Parathyroid adenoma (tissue), 2 donors: ENCODE data around the gene TPD52L1.

Experiments used
- H2AFZ ChIP-seq: fragments of 300-600 bp; sonication (generic); one replicate; pipeline ENCODE4 v1.7.0; 2017; ENCODE audit warnings: antibody characterized with exemption, mild to moderate bottlenecking
- H3K27ac ChIP-seq: fragments of 300-600 bp; sonication (generic); one replicate; pipeline ENCODE4 v1.7.0; 2017
- H3K27me3 ChIP-seq: fragments of 300-600 bp; sonication (generic); one replicate; pipeline ENCODE4 v1.7.0; 2017; ENCODE audit warnings: low read length; ENCODE audit not compliant: control insufficient read depth, insufficient read depth
- H3K36me3 ChIP-seq: fragments of 300-600 bp; sonication (generic); one replicate; pipeline ENCODE4 v1.7.0; 2017; ENCODE audit warnings: low read length; ENCODE audit not compliant: control insufficient read depth, insufficient read depth
- H3K4me1 ChIP-seq: fragments of 300-600 bp; sonication (generic); one replicate; pipeline ENCODE4 v1.7.0; 2017; ENCODE audit warnings: control low read depth
- H3K4me2 ChIP-seq: fragments of 300-600 bp; sonication (generic); one replicate; pipeline ENCODE4 v1.7.0; 2017; ENCODE audit warnings: low read length
- H3K4me3 ChIP-seq: fragments of 300-600 bp; sonication (generic); one replicate; pipeline ENCODE4 v1.7.0; 2017; ENCODE audit warnings: low read depth, low read length
- H3K79me2 ChIP-seq: fragments of 300-600 bp; sonication (generic); one replicate; pipeline ENCODE4 v1.7.0; 2017; ENCODE audit warnings: control low read depth
- H3K9ac ChIP-seq: fragments of 300-600 bp; sonication (generic); one replicate; pipeline ENCODE4 v1.7.0; 2017; ENCODE audit warnings: mild to moderate bottlenecking
- H3K9me3 ChIP-seq: fragments of 300-600 bp; sonication (generic); one replicate; pipeline ENCODE4 v1.7.0; 2017; ENCODE audit warnings: low read length; ENCODE audit not compliant: control insufficient read depth
- TF ChIP-seq, protein P1 (sequence below): fragments of 300-600 bp; sonication (generic); IDR thresholded peaks from one replicate; pipeline ENCODE4 v1.7.0; 2017; ENCODE audit warnings: antibody characterized with exemption, mild to moderate bottlenecking
- donor health status: primary hyperparathyroidism.

TPD52L1 gene

GRCh38 chr6:125153391-125154117 lies at the start of gene TPD52L1:
TSS of gene TPD52L1 (plus strand) at chr6:125153773. CDS start at chr6:125153952, 179 bp downstream.
- Histone ChIP-seq H3K9ac (peak within 1 kb of the TSS; percentile 24), H3K4me3 (peak within 1 kb of the TSS; percentile 76), H3K9me3 (no peaks in the 10 kb centered on the region), H3K36me3 (no peaks in the 10 kb centered on the region), H2AFZ (peak within 1 kb of the TSS; percentile 94), H3K27me3 (no peaks in the 10 kb centered on the region), H3K79me2 (no peaks in the 10 kb centered on the region), H3K27ac (peak within 1 kb of the TSS; percentile 80), H3K4me1 (peaks cover 4% of the 10 kb centered on the region), H3K4me2 (peak within 1 kb of the TSS; percentile 91)
- TF ChIP-seq, protein P1, sequence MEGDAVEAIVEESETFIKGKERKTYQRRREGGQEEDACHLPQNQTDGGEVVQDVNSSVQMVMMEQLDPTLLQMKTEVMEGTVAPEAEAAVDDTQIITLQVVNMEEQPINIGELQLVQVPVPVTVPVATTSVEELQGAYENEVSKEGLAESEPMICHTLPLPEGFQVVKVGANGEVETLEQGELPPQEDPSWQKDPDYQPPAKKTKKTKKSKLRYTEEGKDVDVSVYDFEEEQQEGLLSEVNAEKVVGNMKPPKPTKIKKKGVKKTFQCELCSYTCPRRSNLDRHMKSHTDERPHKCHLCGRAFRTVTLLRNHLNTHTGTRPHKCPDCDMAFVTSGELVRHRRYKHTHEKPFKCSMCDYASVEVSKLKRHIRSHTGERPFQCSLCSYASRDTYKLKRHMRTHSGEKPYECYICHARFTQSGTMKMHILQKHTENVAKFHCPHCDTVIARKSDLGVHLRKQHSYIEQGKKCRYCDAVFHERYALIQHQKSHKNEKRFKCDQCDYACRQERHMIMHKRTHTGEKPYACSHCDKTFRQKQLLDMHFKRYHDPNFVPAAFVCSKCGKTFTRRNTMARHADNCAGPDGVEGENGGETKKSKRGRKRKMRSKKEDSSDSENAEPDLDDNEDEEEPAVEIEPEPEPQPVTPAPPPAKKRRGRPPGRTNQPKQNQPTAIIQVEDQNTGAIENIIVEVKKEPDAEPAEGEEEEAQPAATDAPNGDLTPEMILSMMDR: peak; percentile 96

- Histone ChIP-seq H3K36me3 (no peaks in the 10 kb centered on the region), H2AFZ (peak overlapping the region; percentile 43), H3K9ac (no peak overlapping the region), H3K27ac (no peak overlapping the region), H3K79me2 (no peaks in the 10 kb centered on the region), H3K9me3 (no peaks in the 10 kb centered on the region), H3K4me3 (no peak overlapping the region), H3K4me2 (no peak overlapping the region), H3K27me3 (no peaks in the 10 kb centered on the region), H3K4me1 (no peaks in the 10 kb centered on the region)
- TF ChIP-seq, protein P1: no peak
Observed at GRCh38 chr6:125104425-125104824, 49.1 kb upstream of the TPD52L1 start.

GRCh38 chr6:125107048-125107447 lies 46.5 kb upstream of the TPD52L1 start:
- TF ChIP-seq, protein P1: no peak
- H3K4me1 ChIP-seq: no peaks in the 10 kb centered on the region
- no peak overlapping the region for H3K27ac ChIP-seq
- no peaks in the 10 kb centered on the region for H3K36me3 ChIP-seq
- H3K4me3 ChIP-seq: no peak overlapping the region
- H3K4me2 ChIP-seq: no peak overlapping the region
- no peaks in the 10 kb centered on the region for H3K27me3 ChIP-seq
- H2AFZ ChIP-seq: no peak overlapping the region
- peaks cover 6% of the 10 kb centered on the region for H3K9me3 ChIP-seq
- H3K79me2 ChIP-seq: no peaks in the 10 kb centered on the region
- no peak overlapping the region for H3K9ac ChIP-seq

DNA sequence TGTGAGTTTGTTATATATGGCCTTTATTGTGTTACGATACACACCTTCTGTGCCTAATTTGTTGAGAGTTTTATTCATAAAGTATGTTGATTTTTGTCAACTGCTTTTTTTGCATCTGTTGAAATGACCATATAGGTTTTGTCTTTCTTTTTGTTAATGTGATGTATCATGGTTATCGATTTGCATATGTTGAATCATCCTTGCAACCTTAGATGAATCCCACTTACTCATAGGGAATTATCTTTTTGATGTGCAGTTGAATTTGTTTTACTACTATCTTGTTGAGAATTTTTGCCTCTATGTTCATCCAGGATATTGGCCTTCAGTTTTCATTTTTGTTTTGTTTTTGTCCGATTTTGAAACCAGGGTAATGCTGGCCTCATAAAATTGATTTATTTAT lies 45.7 kb upstream of the TPD52L1 start:
- TF ChIP-seq, protein P1: no peak
- H2AFZ ChIP-seq: no peak overlapping the region
- no peak overlapping the region for H3K4me3 ChIP-seq
- no peaks in the 10 kb centered on the region for H3K4me1 ChIP-seq
- H3K9ac ChIP-seq: no peak overlapping the region
- H3K27me3 ChIP-seq: no peaks in the 10 kb centered on the region
- no peaks in the 10 kb centered on the region for H3K36me3 ChIP-seq
- peaks cover 6% of the 10 kb centered on the region for H3K9me3 ChIP-seq
- H3K79me2 ChIP-seq: no peaks in the 10 kb centered on the region
- no peak overlapping the region for H3K4me2 ChIP-seq
- H3K27ac ChIP-seq: no peak overlapping the region

- H2AFZ ChIP-seq: no peak overlapping the region
- H3K4me1 ChIP-seq: no peaks in the 10 kb centered on the region
- H3K9ac ChIP-seq: no peak overlapping the region
- H3K4me2 ChIP-seq: no peak overlapping the region
- H3K36me3 ChIP-seq: no peaks in the 10 kb centered on the region
- H3K79me2 ChIP-seq: no peaks in the 10 kb centered on the region
- TF ChIP-seq, protein P1: no peak
- H3K27ac ChIP-seq: no peak overlapping the region
- no peaks in the 10 kb centered on the region for H3K27me3 ChIP-seq
- peaks cover 6% of the 10 kb centered on the region for H3K9me3 ChIP-seq
- no peak overlapping the region for H3K4me3 ChIP-seq
Observed at GRCh38 chr6:125110056-125110455, 43.5 kb upstream of the TPD52L1 start.
